ELR (cell line): ENCODE measurements around the gene MTHFD2L.
A peak's percentile ranks its signal among the peaks of the same experiment; 100 is the strongest.

ENCODE experiments used
- DNase-seq: peaks from one replicate; pipeline ENCODE4 v3.0.0-alpha.2; 2015; ENCODE audit warnings: low read depth

MTHFD2L gene

GRCh38 chr4:74307170-74307569, 149.3 kb downstream of the MTHFD2L start:
- no peak for DNase-seq

- DNase-seq = no peak
Measured at GRCh38 chr4:74308215-74308614, 150.3 kb downstream of the MTHFD2L start, which contains the start of gene EPGN. TSS of gene EPGN (plus strand) at chr4:74308470. CDS start at chr4:74308534, 64 bp downstream.

GRCh38 chr4:74309223-74309622, 151.3 kb downstream of the MTHFD2L start:
- DNase-seq = no peak

GRCh38 chr4:74311696-74312313, 153.9 kb downstream of the MTHFD2L start:
- peak; percentile 77 for DNase-seq

- DNase-seq = no peak
Measured at GRCh38 chr4:74314329-74314728, 156.4 kb downstream of the MTHFD2L start.

- DNase-seq = no peak
Measured at GRCh38 chr4:74314944-74315343, 157.0 kb downstream of the MTHFD2L start.

GRCh38 chr4:74315376-74315775, 157.5 kb downstream of the MTHFD2L start:
- no peak for DNase-seq

- DNase-seq = no peak
Measured at GRCh38 chr4:74316397-74316796, 158.5 kb downstream of the MTHFD2L start.

- DNase-seq = no peak
Measured at GRCh38 chr4:74317616-74318246, 159.8 kb downstream of the MTHFD2L start.

GRCh38 chr4:74318276-74318675, 160.4 kb downstream of the MTHFD2L start:
- DNase-seq = no peak

GRCh38 chr4:74319470-74319869, 161.6 kb downstream of the MTHFD2L start:
- DNase-seq = peak; percentile 50

- DNase-seq = peak; percentile 81
Measured at GRCh38 chr4:74320559-74321118, 162.7 kb downstream of the MTHFD2L start.

- no peak for DNase-seq
Measured at GRCh38 chr4:74322301-74322700, 164.4 kb downstream of the MTHFD2L start.

GRCh38 chr4:74323663-74324062, 165.7 kb downstream of the MTHFD2L start:
- no peak for DNase-seq

GRCh38 chr4:74324262-74324661, 166.3 kb downstream of the MTHFD2L start:
- DNase-seq = no peak

- no peak for DNase-seq
Measured at GRCh38 chr4:74325886-74326285, 168.0 kb downstream of the MTHFD2L start.

- peak; percentile 76 for DNase-seq
Measured at GRCh38 chr4:74327762-74328161, 169.8 kb downstream of the MTHFD2L start.

- DNase-seq = peak; percentile 81
Measured at GRCh38 chr4:74328501-74328900, 170.6 kb downstream of the MTHFD2L start.

GRCh38 chr4:74329307-74329706, 171.4 kb downstream of the MTHFD2L start:
- DNase-seq = no peak

GRCh38 chr4:74330295-74330750, 172.4 kb downstream of the MTHFD2L start:
- DNase-seq = peak; percentile 19

- no peak for DNase-seq
Measured at GRCh38 chr4:74331252-74331651, 173.3 kb downstream of the MTHFD2L start.

GRCh38 chr4:74331944-74332343, 174.0 kb downstream of the MTHFD2L start:
- DNase-seq = no peak

- no peak for DNase-seq
Measured at GRCh38 chr4:74334636-74335035, 176.7 kb downstream of the MTHFD2L start.
